AG09319 (cell line): ENCODE data around the gene STOX2.

ENCODE experiments used
- DNase-seq: peaks from one replicate; pipeline ENCODE4 v3.0.0-alpha.2; 2010; ENCODE audit warnings: low read depth; ENCODE audit errors: extremely low read depth
- CTCF ChIP-seq: IDR thresholded peaks from 2 replicates; pipeline ENCODE4 v1.5.1; 2011; ENCODE audit warnings: low read depth, mild to moderate bottlenecking, inconsistent platforms, low read length, moderate library complexity

STOX2 gene

GRCh38 chr4:184061582-184061981 is 156.5 kb downstream of the STOX2 start:
- DNase-seq, result no peak
- TF ChIP-seq CTCF, result no peak

- no peak for TF ChIP-seq CTCF
- no peak for DNase-seq
Observed at GRCh38 chr4:184062769-184063168, 157.7 kb downstream of the STOX2 start.

- no peak for TF ChIP-seq CTCF
- DNase-seq, result no peak
Observed at GRCh38 chr4:184064877-184065276, 159.8 kb downstream of the STOX2 start.

- TF ChIP-seq CTCF, result no peak
- DNase-seq, result no peak
Observed at GRCh38 chr4:184066584-184067300, 161.6 kb downstream of the STOX2 start.

- no peak for TF ChIP-seq CTCF
- DNase-seq, result no peak
Observed at GRCh38 chr4:184067931-184068554, 162.9 kb downstream of the STOX2 start.
